Hippocampal formation (tissue), 2 donors: ENCODE results near the gene CLEC18C.
"Not testable (repeated sequence)": the region's sequence is repeated elsewhere in the genome, so short reads cannot be mapped to it uniquely, and the experiment has no call there.

ENCODE experiments used
- DNase-seq, 2 donors: peaks; one replicate each; lab custom pipeline; 2025; lab: John Stamatoyannopoulos, UW

CLEC18C gene

DNA sequence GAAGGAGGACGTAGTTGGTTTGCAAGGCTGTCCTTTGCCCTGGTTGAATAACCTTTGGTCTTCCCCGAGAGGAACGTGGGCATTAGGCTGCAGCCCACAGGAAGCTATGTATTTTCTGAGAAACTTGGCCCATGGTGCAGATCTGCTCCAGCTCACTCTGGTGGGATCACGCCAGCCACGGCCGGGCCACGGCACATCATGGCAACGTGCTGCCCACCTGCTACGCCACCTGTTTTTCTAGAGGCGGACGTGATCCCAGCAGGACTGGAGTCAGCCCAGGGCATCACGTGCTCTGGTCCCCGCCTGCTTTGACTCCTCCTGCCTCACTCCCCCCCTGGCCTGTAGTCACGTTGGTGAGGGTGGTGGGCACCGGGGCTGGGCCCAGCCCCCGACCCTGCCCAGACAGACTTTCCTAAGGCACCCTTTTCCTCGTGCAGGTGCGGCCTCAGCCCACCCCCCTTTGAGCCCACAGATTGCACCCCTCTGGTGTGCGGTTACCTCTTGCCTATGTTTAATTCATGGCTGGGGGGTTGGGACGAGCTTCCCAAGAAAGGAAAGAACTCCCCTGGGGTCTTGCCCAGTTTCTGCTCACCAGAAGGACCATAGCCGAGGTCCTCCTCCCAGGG, at the start of gene CLEC18C:
TSS of gene CLEC18C (plus strand) at position 576 of the 626 bp plus-strand sequence. CDS start 492 bp downstream, outside the sequence.
- not testable (repeated sequence) for DNase-seq

DNA sequence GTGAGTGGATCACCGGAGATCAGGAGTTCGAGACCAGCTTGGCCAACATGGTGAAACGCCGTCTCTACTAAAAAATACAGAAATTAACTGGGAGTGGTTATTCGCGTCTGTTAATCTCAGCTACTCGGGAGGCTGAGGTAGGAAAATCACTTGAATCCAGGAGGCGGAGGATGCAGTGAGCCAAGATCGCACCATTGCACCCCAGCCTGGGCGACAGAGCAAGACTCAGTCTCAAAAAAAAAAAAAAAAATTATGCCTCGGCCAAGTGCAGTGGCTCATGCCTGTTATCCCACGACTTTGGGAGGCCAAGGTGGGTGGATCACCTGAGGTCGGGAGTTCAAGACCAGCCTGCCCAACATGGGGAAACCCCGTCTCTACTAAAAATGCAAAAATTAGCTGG, 49.8 kb upstream of the CLEC18C start:
- not testable (repeated sequence) for DNase-seq

DNA sequence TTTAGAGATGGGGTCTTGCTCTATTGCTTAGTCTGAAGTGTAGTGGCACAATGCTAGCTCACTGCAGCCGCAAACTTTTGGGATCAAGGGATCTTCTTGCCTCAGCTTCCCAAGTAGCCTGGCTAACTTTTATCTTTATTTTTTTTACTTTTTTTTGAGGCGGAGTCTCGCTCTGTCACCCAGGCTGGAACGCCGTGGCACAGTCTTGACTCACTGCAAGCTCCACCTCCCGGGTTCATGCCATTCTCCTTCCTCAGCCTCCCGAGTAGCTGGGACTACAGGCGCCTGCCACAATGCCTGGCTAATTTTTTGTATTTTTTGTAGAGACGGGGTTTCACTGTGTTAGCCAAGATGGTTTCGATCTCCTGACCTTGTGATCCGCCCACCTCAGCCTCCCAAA, 47.4 kb upstream of the CLEC18C start:
- not testable (repeated sequence) for DNase-seq

GRCh38 chr16:70127706-70128105, 45.9 kb upstream of the CLEC18C start:
- DNase-seq = not testable (repeated sequence)

GRCh38 chr16:70128844-70129243, 44.7 kb upstream of the CLEC18C start:
- not testable (repeated sequence) for DNase-seq

- DNase-seq = not testable (repeated sequence)
These were observed 37.8 kb upstream of the CLEC18C start for GRCh38 chr16:70135796-70136195.

DNA sequence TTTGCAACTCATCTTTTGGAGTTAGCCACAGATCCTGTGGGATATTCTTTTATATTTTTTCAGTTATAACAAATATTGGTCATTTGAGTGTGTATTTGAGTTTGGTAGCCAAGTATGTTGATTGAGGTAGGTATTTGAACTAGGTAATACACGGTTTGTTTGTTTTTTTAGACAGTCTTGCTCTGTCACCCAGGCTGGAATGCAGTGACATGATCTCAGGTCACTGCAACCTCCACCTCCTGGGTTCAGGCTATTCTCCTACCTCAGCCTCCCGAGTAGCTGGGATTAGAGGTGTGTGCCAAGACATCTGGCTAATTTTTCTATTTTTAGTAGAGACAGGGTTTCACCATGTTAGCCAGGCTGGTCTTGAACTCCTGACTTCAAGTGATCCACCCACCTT, 37.0 kb upstream of the CLEC18C start:
- DNase-seq = not testable (repeated sequence)

DNA sequence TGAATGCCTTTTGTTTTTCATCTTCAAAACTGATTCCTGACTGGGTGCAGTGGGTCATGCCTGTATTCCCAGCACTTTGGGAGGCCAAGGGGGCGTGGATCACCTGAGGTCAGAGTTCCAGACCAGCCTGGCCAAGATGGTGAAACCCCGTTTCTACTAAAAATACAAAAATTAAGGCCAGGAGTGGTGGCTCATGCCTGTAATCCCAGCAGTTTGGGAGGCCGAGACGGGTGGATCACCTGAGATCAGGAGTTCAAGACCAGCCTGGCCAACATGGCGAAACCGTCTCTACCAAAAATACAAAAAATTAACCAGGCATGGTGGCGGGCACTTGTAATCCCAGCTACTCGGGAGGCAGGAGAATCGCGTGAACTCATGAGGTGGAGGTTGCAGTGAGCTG, 30.8 kb upstream of the CLEC18C start:
- DNase-seq = not testable (repeated sequence)

DNA sequence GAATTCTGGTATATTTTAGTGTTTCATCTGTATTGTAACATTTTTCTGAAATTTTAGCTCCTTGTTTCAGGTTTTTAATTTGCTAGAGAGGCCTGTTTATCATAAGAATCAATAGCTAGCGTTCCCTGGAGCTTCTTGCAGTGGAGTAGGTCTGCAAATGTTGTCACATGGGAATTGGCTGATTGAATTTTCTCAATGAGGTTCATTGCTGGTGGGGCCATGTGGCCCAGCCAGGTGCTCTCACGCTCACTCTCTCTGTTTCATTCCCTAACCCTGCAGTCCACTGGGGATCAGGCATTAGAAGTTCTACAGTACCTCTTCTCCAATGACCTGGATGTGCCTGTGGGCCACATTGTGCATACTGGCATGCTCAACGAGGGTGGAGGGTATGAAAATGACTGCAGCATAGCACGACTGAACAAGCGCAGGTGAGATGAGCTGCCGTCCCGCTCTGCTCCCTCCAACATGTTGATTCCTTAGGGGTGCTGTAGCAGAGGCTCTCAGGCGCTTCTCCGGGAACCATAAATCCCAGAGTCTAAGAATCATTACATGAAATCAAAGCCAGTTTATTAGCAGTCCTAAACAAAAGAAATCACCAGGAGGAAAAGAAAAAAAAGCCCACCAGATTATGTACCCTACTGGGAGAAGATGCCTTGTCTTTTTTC, 30.2 kb upstream of the CLEC18C start:
- DNase-seq = not testable (repeated sequence)

DNA sequence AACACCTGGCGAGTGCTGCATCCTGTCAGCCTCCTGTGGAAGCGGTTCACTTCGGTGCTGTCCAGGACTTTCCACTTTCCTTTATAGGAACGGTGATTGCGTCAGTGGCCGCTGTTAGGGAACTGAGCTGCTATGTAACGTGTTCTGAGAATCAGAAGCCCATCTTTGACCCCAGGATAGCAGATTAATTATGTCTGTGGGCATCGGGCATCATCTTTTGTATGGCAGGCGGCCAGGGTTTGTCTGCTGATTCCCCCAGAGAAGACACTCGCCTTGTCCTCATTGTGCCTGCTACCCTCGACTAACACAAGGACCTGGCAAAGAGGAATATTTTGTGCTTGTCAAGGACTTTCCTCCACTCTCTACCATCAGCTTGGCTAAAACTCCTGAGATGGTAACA, 25.7 kb upstream of the CLEC18C start:
- not testable (repeated sequence) for DNase-seq

GRCh38 chr16:70148453-70148852, 25.1 kb upstream of the CLEC18C start:
- DNase-seq = not testable (repeated sequence)

DNA sequence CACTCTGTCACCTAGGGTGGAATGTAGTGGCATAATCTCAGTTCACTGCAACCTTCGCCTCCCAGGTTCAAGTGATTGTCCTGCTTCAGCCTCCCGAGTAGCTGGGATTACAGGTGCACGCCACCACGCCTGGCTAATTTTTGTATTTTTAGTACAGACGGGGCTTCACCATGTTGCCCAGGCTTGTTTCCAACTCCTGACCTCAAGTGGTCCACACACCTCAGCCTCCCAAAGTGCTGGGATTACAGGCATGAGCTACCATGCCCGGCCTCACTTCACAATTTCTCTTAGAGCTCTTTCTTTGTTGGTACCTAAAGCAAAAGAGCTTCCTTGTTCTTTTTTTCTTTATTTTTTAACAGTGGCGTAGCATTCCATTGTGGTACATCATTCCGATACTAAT, 24.3 kb upstream of the CLEC18C start:
- DNase-seq = not testable (repeated sequence)

DNA sequence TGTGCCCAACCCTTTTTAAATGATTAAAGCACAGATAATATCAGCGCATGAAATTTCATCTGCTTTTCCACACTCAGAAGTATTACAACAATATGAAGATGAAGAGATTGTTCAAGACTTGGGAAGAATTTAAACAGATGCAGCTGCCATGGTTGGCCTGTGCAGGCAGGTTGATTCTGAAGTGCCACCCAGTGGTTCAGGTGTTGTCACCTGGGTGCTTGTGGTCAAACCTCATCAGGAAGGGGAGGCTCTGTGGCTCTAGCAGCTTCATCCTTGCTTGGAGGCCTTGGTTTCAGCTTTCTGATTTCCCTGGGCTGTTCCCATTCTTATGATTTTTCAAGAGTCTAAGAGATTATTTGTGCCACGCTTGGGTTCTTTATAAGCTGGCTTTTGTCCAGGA, 22.2 kb upstream of the CLEC18C start:
- DNase-seq = no peak

- no peak for DNase-seq
These were observed 21.6 kb upstream of the CLEC18C start for GRCh38 chr16:70151941-70152509.

DNA sequence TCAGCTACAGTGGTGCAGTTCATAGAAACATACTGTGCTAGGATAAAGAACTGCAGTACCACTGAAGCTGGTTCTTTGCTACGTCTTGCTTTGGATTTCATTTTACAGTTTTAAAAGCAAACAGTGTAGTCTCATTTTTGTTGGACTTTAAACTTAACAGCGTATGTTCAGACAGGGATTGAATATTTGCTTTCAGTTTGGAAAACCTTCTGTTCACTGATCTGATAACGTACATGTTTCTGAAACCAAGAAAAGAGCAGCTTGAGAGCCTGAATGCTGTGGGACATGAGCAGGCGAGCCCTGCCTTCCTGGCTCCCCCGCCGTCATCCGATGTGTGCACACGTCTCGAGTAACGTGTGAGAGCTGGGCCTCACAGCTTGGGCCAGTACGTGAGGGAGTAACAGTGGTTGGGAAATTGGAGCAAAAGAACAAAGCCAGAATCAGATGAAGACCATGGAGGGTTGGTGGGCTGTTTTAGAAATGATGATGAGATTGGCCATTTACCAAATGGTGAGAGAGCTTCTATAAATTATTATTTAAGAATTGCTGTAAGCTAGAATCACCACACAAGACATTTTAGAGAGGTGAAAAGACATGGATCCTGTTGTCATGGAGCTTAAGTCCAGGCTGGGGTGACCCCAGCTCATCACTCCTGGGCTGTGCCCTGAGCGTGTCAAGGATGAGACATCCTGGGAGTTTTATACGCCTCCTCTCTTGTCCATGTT, 20.8 kb upstream of the CLEC18C start:
- no peak for DNase-seq

DNA sequence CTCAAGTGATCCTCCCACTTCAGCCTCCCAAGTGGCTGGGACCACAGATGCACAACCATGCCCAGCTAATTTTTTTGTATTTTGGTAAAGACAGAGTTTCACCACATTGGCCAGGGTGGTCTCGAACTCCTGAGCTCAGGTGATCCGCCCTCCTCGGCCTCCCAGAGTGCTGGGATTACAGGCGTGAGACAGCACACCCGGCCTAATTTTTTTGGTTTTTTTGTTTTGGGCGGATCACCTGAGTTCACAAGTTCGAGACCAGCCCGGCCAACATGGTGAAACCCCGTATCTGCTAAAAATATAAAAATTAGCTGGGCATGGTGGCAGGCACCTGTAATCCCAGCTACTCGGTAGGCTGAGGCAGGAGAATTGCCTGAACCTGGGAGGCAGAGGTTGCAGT, 18.9 kb upstream of the CLEC18C start:
- not testable (repeated sequence) for DNase-seq

GRCh38 chr16:70156207-70156978, 17.2 kb upstream of the CLEC18C start:
- DNase-seq = no peak

DNA sequence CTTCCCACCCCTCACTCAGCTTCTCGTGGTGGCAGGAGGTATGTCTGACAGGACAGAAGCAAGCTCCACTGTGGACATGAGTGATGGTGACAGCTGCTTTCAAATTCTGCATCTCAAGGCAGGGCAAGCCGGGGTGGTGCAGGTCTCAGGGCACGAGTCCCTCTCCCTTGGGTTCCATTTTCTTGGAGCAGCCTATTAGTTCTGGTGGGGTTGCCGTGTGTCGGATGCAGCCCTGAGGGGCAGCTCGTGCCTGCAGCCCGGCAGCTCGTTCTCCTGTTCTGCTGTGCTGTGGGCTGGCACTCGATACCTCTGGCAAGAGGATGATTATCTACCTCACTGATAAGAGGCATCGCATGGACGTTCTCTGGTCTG, 16.5 kb upstream of the CLEC18C start:
- no peak for DNase-seq

- no peak for DNase-seq
These were observed 15.9 kb upstream of the CLEC18C start for GRCh38 chr16:70157477-70158260.

DNA sequence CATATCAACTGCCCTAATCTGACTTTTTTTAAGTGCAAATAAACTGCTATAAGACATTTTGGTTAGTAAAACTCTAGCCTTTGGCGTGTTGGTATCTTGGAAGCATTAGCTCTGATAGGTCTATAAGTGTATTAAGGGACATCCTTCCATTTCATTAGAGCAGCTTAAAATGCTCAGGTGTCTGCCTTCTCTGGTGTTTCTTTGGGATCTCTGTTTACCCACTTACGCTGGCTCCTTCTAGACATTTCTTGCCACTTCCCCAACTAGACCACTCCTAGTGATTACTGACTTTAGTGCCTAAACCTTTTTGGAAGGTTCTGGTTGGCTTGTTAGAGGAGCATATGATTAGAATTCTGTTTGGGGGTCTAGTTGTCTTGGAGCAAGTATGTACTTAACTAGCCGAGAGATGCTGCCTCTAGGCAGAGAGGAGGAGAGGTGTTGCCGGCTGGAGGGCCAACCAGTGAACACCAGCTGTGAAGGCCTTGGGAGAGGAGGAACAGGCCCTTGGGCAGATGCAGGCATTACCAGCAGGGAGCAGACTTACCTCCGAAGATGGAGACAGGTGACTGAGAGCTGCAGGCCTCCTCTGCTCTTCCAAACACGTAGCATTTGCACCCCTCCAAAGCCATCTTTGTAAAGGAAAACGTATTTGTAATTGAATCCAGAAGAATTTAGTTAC, 15.2 kb upstream of the CLEC18C start:
- DNase-seq = no peak
